GM21381 (cell line): ENCODE measurements around the gene SFN.
"Not testable (repeated sequence)": the region's sequence is repeated elsewhere in the genome, so short reads cannot be mapped to it uniquely, and the experiment has no call there.

ENCODE experiments used
- ATAC-seq: cut with Tn5 transposase; IDR thresholded peaks from one replicate; pipeline ENCODE4 v1.9.1; 2021; ENCODE audit warnings: mild to moderate bottlenecking, moderate library complexity; ENCODE audit not compliant: unreplicated experiment

SFN gene

DNA sequence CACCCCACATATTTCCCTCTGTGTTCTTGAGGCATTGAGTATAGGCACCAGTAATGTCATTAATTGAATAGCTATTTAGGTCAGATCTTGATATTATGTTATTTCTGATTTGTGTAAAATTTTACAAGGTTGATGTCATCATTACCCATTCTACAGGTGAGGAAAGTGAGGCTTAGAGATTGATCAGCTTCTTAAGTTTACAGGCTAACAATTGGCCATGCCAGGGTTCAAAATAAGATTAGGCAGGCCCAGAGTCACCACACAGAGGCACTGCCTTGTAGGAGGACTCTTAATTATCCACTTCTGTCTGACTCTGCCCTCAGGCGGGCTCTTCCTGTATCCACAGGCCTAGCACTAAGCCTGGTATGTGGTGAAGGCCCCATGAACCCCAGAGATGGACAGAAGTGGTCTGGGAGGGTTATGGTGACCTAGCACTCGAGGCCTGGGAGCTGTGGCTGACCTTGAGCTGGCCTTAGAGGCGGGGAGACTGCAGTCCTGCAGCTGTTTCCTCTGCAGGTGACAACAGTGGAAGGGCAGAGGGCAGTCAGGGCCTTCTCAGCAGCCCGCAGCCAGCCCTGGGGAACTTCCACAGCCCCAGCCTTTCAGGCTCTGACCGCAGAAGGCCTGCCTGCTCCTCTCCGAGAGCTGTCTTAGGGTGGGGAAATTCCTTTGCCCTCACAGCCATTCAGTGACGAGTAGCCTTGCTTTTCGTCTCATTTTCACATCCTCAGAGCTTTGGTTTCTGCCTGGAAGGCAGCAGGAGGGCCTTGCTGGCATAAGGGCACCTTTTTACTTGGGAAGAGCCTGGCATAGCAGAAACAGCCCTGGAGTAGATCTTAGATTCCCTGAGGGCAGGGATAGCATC, 24.2 kb upstream of the SFN start:
- ATAC-seq: peak; percentile 90

DNA sequence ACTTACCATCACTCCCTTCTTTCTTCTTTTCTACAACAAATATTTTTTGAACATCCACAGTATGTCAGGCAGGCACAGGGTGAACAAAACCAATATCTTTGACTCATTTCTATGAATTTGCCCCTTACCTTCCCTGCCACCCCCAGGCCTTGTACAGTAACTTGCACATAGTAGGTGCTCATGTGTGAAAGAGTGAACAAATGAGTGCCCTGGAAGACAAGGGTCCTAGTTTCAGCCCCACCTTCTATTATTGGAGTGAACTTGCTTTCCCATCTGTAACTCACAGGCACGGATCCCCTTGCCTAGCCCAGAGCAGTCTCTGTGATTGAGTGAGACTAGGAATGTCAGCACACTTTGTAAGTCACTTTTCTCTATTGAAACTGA, 23.6 kb upstream of the SFN start:
- ATAC-seq: no peak

DNA sequence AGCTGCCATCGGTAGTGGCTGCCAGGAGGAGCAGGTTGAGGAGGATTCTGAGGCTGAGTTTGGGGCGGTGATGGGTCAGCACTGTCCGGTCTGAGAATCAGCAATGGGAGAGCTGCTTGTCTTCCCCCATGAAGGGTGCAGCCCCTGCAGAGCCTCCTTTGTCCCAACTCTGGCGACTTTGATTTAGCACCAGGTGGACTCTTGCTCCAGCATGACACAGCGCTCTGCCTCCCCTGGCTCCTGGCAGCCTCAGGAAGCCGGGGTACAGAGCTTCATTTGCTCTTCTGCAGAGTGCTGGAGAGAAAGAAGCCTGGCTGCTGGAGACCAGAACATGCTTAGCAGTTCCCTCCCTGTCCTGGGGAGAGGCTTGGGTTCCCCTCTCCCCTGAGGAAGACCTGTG, 23.2 kb upstream of the SFN start:
- no peak for ATAC-seq

DNA sequence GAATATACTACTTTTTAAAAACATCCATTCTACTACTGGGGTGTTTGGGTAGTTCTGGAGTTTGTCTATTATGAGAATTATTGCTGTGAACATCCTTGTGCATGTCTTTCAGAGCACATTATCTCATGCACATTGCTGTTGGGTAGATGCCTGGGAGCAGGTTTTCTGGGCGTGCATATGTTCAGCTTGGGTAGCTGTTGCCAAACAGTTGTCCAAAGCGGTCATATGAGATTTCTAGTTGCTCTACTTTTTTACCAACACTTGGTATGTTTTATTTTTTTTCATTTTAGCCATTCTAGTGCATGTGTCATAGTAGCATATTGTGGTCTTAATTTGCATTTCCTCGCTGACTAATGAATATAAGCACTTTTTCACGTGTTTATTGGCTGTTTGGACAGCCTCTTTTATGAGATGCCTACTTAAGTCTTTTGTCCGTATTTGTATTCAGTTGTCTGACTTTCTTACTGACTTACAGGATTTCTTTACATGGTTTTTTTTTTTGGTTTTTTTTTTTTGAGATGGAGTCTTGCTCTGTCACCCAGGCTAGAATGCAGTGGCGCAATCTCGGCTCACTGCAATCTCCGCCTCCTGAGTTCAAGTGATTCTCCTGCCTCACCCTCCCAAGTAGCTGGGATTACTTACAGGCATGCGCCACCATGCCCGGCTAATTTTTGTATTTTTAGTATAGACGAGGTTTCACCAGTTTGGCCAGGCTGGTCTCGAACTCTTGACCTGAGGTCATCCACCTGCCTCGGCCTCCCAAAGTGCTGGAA, 18.3 kb upstream of the SFN start:
- ATAC-seq: no peak

DNA sequence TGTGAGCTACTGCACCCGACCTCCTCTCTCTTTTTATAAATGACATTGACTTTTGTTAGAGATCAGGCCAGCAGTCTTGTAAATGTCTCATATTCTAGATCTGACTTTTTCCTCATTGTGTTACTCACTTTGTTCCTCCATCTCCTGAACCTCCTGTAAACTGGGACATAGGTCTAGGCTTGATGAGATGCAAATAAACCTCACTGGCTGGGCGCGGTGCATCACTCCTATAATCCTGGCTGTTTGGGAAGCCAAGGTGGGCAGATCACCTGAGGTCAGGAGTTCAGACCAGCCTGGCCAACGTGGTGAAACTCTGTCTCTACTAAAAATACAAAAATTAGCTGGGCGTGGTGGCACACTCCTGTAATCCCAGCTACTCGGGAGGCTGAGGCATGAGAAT, 15.1 kb upstream of the SFN start:
- not testable (repeated sequence) for ATAC-seq

DNA sequence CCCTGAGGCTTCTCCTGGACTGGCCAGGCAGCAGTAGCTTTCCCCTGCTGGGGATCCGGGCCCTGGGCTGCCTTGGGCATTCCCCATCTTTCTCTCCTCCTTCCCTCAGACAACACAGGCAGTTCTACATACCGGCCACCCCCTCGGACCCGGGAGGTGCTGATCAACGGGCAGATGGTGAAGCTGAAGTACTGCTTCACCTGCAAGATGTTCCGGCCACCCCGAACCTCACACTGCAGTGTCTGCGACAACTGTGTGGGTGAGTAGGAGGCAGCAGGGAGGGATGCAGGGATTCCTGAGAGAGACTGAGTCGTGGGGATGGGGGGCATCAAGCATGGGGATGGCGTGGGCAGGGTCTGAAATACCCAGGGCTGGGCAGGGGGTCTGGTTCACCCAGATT, 14.4 kb upstream of the SFN start:
- ATAC-seq: no peak

DNA sequence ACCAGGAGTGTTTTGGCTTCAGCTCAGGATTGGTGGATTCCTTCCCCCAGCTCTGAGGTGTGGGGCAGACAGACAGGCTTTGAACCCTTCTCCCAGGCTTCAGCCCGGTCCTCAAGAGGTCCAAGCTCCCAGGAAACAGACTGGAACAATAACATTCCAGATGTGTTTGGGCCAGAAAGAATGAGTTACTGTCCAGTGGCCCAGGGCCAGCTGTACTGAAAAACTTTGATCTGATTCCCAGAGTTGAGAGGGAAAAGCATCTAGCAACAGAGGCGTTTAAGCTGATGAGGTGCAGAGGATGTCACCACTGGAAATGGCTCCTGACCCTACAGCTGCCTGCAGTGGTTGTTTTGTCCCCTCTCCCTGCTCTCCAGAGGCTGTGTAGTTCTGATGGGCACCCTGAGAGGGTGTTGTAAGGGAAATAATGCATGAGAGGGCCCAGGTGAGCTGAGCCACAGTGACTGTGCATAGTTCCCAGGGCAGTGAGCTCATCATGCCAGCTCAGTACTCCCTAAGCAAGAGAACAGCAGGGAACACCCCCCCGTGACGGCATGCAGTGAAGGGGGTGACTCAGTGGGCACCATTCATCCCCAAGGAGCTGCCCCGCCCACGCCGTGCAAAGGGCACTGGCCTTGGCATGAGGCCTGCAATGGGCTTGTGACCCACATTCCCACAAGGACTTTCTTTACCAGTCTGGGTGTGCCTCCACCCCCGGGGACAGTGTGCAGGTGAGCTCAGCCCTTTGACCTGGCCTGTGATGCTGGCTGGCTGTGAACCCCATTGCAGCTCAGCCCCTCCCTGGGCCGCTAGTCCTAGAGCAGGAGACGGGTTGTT, 13.8 kb upstream of the SFN start:
- ATAC-seq: no peak

DNA sequence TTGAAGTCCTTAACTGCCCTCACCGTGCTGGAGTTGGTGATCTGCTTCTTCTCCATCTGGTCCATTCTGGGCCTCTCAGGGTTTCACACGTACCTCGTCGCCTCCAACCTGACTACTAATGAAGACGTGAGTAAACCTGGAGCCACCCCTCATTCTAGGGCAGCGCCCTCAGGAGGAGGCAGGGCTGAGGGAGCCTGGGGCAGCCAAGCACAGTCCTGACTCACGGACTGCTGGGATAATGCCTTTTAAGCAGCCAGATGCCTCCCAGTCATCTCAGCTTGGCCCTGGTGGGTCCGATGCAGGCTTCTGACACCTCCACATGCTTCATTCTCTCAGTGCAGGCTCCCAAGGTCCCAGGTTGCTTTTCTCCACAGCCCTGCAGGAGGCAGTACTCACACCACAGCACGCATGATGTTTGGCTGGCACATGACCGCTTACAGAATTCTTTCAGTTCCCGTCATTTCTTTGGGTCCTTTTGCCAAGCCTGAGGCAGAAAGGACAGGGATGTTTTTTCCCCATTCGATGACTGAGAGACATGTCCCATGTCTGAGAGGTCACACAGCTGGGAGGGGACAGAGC, 11.8 kb upstream of the SFN start:
- no peak for ATAC-seq

DNA sequence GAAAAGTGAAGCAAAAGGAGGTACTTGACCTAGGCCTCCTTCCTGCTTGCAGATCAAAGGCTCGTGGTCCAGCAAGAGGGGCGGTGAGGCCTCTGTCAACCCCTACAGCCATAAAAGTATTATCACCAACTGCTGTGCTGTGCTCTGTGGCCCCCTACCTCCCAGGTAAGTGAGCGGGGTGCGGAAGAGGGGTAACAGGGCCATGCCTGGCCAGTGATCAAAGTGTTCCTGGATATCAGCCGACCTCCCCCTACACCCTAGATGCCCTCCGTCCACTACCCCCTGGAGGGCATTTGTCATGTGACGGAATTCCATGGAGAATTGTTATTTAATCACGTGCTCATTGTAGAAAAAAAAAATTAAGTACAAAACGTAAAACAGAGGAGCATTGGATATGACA, 10.2 kb upstream of the SFN start:
- no peak for ATAC-seq

DNA sequence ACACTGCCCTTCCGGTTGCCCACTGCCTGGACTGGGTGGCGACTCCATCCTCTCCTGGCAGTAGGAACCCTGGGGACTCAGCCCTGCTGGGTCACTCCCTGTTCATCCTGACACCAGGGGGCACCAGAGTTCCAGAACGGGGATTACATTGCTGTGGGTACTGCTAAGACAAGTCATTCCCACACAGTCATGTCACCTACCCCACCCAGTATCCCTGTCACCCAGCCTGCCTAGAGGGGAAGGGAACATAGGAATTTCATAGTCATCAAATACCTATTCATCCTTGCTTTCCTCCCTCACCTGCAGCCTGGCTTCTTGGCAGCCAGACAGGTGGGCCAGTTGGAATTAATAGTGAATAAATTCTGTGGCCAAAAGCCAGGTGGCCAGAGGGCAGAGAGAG, 9.8 kb upstream of the SFN start:
- ATAC-seq: no peak

DNA sequence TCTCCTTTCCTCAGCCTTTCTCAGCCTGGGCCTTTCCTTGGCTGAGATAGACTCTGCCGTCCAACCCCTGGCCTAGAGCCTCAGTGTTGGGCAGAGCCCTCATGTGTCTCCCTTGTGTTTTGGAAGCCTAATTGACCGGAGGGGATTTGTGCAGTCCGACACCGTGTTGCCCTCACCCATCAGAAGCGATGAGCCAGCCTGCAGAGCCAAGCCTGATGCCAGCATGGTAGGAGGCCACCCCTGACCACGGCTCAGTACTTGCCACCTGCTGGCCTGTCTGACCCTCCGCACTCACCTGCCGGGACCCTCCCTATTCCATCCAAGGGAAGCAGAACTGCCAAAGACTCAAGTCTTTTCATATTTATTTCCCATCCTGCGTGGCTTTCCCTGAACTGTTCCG, 9.3 kb upstream of the SFN start:
- ATAC-seq: no peak

DNA sequence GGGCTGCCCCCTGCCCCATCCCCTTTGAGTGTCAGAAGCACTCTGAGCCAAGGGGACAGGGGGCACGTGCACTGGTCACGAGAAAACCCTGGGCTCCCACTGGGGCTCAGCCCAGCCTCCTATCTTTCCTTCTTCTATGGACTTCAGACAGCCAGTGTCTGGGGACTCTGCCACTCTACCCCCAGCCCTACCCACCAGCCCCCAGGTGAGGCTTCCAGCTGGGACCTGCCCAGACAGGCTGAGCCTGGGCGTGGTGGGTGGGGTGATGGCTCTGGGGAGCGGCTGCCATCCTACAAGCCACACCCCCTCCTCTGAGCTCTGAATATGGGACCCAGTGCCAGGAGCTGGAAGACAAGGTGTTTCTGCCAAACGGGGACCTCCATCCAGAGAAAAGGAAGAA, 8.0 kb upstream of the SFN start:
- no peak for ATAC-seq

DNA sequence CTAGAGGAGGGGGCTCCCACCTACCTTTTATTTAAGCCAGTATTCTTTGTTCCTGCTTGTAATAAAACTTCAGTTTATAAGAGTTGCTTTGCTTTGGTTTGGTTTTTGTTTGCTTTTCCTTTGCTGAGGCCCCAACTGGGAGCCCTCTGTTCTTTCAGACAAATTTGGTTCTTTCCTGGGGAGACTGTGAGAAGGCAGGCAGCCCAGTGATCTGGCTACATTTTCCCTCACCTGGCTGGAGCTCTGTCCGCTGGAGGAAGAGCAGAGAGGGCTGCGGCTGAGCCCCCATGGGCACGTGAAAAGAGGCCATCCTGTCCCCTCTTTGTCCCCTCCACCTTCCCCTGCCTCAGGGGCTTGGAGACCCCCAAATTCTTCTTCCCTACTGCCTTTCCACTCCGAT, 7.3 kb upstream of the SFN start:
- ATAC-seq: no peak

DNA sequence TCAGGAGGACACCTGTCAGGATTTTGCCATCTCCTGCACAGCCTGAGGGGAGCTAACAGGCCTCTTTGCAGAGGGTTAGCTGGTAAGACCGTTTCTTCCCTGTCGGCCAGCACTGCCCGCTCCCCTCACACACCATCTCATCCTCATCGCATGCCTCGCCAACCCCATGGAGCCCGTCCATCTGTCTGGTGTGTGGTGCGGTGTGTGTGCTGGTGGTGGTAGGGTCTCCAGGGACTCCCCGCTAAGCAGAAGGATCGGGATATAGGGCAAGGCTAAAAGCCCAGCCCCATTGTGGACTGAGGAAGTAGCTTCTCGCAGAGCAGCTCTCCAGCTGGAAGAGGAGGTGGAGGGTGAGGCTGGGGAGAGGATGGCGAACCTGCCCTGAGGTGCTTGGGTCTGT, 6.8 kb upstream of the SFN start:
- ATAC-seq: no peak

DNA sequence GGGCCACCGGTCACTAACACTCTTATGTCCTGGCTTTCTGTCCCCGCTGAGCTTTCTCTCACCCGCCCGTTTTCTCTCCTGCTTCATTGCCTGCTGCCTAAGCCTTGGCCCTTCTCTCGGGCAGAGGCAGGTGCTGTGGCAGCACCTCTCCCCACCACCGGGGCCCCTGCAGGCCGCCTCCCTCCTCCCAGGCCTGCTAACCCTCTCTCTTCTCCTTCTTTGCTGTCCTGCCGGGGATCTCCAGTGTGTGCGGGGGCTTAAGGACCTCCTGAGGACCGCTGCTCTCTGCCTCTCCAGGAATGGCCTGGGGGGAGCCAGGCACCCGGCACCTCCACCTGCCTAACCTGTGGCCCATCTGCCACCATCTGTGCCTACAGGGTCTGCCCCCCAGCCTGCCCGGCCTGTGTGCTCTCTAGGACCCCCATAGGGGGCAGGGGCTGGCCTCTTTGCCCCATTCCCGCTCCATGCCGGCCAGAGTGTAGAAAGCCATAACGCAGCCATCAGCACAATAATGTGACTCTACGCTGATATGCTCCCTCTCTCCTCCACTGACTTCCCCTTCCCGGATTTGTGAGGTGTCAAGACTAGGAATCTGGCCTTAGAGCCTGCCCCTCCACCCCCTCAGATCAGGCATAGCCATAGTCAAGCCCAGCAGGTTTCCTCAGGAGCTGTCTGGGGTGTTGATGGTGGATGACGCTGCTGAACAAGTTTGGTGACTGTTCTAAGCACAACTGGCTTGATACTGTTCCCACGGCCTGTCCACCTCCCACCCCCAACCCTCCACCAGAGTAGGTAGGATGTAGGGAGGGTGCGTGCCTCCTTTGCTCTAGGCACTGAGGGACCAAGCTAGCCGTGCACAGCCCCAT, 6.1 kb upstream of the SFN start:
- no peak for ATAC-seq

DNA sequence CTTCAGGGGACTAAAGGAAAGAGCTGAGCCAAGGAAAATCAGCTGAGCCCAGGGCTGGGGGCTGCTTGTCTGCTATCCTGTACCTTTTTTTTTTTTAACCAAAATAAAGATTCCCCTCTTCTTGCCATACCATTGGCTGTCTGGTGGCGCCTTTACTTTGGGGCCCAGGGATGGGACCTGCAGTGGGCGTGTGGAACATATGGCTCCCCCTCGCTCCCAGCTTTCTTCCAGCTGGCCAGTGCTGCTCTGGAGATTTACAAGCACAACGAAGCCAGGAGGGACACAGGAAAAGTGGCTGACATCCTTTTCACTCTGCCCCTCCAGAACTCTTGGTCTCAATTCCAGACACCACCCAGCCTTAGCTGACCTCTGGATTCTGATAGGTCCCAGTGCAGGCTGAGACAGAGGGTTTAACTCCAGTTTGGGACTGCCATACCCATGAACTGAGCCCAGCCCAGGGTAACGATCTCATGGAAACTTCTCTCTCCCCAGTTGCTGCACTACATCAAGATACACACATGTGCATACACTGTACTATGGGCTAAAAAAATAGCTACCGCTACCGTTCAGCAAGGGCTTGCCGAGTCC, 5.4 kb upstream of the SFN start:
- ATAC-seq: no peak

DNA sequence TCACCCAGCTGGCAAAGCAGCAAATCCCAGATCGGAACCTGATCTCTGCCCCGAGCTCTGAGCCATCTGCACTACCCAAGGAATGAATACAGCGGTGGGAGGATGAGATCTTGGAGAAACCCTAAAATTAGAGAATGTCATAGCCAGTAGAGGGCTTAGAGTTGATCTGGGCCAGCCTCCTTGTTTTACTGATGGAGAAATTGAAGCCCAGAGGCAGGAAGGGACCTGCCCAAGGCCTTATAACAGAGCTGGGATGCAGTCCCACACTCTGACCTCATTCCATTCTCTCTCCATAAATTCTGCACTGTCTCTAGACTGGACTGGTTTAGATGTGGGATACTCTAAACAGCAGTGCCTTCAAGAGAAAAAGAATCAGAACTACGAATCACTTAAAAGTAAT, 4.8 kb upstream of the SFN start:
- no peak for ATAC-seq

DNA sequence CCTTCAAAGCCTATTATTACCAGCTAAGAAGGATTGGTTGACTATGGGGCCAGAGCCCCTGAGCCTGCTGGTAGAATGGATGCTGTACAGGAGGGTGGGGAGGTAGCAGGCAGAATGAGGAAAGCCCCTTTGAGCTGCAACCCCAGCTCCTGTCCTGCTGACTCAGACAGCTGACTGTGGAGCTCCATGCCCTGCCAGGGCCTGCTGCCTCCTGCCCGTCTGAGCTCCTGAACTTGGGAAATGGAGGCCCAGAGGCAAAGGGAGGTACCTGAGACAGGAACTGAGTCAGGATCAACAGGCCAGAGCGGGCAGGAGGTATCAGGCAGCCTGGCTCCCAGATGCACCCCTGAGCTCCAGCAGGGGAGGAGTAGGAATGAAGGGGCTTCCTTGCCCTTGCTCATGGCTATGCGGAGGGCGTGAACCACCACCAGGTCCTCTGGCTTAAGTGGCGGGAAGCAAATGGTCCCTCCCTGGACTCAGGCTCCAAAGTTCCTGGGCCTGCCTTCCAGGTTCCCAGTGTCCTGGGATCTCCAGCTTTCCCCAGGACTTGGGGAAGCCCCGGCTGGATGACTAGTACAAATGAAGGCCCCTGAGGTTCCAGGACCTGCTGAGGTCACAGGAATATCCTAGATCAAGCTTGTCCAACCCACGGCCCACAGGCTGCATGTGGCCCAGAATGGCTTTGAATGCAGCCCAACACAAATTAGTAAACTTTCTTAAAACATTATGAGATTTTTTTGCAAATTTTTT, 3.9 kb upstream of the SFN start:
- no peak for ATAC-seq

DNA sequence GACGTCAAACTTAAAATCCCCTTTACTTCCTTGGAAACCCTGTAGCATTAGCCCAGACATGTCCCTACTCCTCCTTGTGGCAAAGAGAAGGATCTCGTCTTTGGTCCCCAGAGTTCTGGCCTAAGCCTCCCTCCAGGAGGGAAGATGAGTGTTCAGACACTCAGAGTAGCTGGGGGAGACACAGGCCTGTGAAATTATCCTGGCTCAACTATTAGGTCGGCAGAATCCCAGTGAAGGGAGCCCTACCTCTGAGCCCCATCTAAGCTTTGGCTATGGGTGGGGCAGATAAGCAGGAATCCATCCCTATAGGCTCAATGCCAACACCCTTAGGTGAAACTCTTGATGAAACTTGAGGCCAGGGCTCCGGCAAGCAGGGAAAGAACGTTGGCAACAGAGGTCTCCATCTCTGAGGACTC, 1.7 kb upstream of the SFN start:
- ATAC-seq: no peak
